HepG2 (cell line): ENCODE results near the gene ABCC3.
"Not testable (repeated sequence)": the region's sequence is repeated elsewhere in the genome, so short reads cannot be mapped to it uniquely, and the experiment has no call there.

Experiments
- MAZ ChIP-seq, 2 experiments: sonication (generic) in 1 of 2; formaldehyde crosslinking in 1 of 2; IDR thresholded peaks; 2 replicates each; pipeline versions ENCODE4 v1.5.0 to v1.6.1; 2012 to 2020; ENCODE audit warnings: low read depth in 2 of 2, mild to moderate bottlenecking in 2 of 2, borderline replicate concordance in 1 of 2, improper control_type of control experiment in 1 of 2, low read length in 1 of 2, missing genetic modification reagents in 1 of 2, moderate library complexity in 1 of 2
- MYC ChIP-seq: sonication (generic); formaldehyde crosslinking; IDR thresholded peaks from 2 replicates; pipeline ENCODE4 v1.9.0; 2021; ENCODE audit warnings: missing genetic modification reagents, borderline replicate concordance
- POLR2A ChIP-seq, 2 experiments: IDR thresholded peaks; 2 replicates each; pipeline ENCODE4 v1.6.1; 2011; ENCODE audit warnings: low read depth in 2 of 2, low read length in 2 of 2, mild to moderate bottlenecking in 1 of 2, moderate library complexity in 1 of 2; ENCODE audit not compliant: insufficient read depth in 1 of 2

GRCh38 chr17:50724622-50725021, 89.9 kb downstream of the ABCC3 start:
- not testable (repeated sequence) for TF ChIP-seq MYC (CRISPR knock-in tag); POLR2A (IDR thresholded peaks at IDR 0.05; ENCODE audit: insufficient read depth in 1 of 2, low read depth in 2 of 2, low read length in 2 of 2); MAZ (IDR thresholded peaks at IDR 0.05; ENCODE audit: borderline replicate concordance, low read depth, low read length); MAZ (CRISPR knock-in tag; IDR thresholded peaks at IDR 0.05; ENCODE audit: low read depth)
